ENCODE data around the gene TTLL5.

DNA sequence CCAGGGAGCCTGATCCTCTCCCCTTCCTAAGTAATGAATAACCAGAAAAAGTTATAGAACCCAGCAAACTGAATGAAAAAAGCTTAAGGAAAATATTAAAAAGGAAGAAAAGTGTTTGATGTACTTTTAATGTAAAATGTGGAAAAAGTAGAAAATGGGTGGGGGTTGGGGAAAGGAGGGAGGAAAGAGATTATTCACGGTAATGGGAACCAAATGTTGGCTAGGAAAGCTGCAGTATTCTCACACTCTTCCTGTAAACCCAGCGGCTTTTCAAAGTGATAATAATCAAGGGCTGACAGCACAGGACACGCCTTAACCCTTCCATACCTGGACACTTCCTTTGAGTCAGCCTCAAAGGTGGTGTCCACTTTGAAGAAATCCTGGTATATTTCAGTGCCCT is 181.5 kb downstream of the TTLL5 start:
- TF ChIP-seq, protein P1, sequence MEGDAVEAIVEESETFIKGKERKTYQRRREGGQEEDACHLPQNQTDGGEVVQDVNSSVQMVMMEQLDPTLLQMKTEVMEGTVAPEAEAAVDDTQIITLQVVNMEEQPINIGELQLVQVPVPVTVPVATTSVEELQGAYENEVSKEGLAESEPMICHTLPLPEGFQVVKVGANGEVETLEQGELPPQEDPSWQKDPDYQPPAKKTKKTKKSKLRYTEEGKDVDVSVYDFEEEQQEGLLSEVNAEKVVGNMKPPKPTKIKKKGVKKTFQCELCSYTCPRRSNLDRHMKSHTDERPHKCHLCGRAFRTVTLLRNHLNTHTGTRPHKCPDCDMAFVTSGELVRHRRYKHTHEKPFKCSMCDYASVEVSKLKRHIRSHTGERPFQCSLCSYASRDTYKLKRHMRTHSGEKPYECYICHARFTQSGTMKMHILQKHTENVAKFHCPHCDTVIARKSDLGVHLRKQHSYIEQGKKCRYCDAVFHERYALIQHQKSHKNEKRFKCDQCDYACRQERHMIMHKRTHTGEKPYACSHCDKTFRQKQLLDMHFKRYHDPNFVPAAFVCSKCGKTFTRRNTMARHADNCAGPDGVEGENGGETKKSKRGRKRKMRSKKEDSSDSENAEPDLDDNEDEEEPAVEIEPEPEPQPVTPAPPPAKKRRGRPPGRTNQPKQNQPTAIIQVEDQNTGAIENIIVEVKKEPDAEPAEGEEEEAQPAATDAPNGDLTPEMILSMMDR (IDR thresholded peaks at IDR 0.05; ENCODE audit: insufficient read depth, low read length, poor library complexity, severe bottlenecking): no peak
- no peak for TF ChIP-seq EZH2phosphoT487 (conservative IDR thresholded peaks at IDR 0.05; ENCODE audit: low read length)

Measured in SU-DHL-6 (cell line).